Endothelial cell of umbilical vein (primary cell): Measurements from ENCODE around the gene ZDHHC18. TPM values are rescaled to one million over a fixed set of nuclear protein-coding genes. Genes with fewer than 3 reads are reported as not detected.

ENCODE experiments used
- BruUV-seq: library from RNA; stranded (reverse); fragments of 400-500 nt; replicated peaks from 2 replicates; lab custom pipeline; 2021; lab: Mats Ljungman, UMichigan
- CTCF ChIA-PET: fragments of 300-600, 350-600 bp; sonication (Branson Sonifier 250); formaldehyde crosslinking; loops from one replicate; lab custom pipeline; 2021; ENCODE audit warnings: antibody characterized with exemption, inconsistent platforms; lab: Charles Lee
- POLR2A ChIA-PET: fragments of 300-600, 350-600 bp; sonication (Branson Sonifier 250); formaldehyde crosslinking; loops from one replicate; lab custom pipeline; 2021; ENCODE audit warnings: antibody characterized with exemption, inconsistent platforms; lab: Charles Lee
- DNase-seq: peaks from one replicate; pipeline ENCODE4 v3.0.0-alpha.2; 2011; ENCODE audit warnings: low read depth, low spot score
- FAIRE-seq: peaks from 2 replicates; lab custom pipeline; 2011; peaks lifted over from hg19 to GRCh38; lab: Jason Lieb, UNC
- H2AFZ ChIP-seq: 2 replicates; pipeline ENCODE4 v1.6.0; 2012; ENCODE audit warnings: low read depth, low read length, control low read depth, inconsistent platforms
- H3K27ac ChIP-seq: 2 replicates; pipeline ENCODE4 v1.5.1; 2011; ENCODE audit warnings: low read depth, mild to moderate bottlenecking, control low read depth, low read length, moderate library complexity; ENCODE audit not compliant: insufficient read depth
- H3K27me3 ChIP-seq, 2 experiments: 2 replicates each; pipeline versions ENCODE4 v1.6.0 to v1.6.1; 2011; ENCODE audit warnings: low read length in 2 of 2, mixed read lengths in 1 of 2; ENCODE audit not compliant: control insufficient read depth in 2 of 2, insufficient read depth in 2 of 2
- H3K36me3 ChIP-seq, 2 experiments: 2 replicates in 1 of 2; 3 replicates in 1 of 2; pipeline ENCODE4 v1.5.1; 2011; ENCODE audit warnings: low read length in 2 of 2, mild to moderate bottlenecking in 1 of 2, moderate library complexity in 1 of 2; ENCODE audit not compliant: control insufficient read depth in 2 of 2, insufficient read depth in 2 of 2; ENCODE audit errors: extremely low read depth in 1 of 2
- H3K4me1 ChIP-seq: 3 replicates; pipeline ENCODE4 v1.5.1; 2011; ENCODE audit warnings: mild to moderate bottlenecking, low read length; ENCODE audit not compliant: control insufficient read depth, insufficient read depth; ENCODE audit errors: extremely low read depth
- H3K4me2 ChIP-seq: 2 replicates; pipeline ENCODE4 v1.6.1; 2011; ENCODE audit warnings: low read length, control low read depth, mixed read lengths; ENCODE audit not compliant: insufficient read depth
- H3K4me3 ChIP-seq, 3 experiments: fragments of 200-600 bp in 1 of 3; sonication (generic), shearing (Covaris generic) in 1 of 3; replicated peaks in 1 of 3; 2 replicates each; pipeline ENCODE4 v1.5.1; 2011 to 2016; ENCODE audit warnings: control low read depth in 3 of 3, low read length in 3 of 3, mild to moderate bottlenecking in 2 of 3, inconsistent platforms in 1 of 3, low read depth in 1 of 3, moderate library complexity in 1 of 3; ENCODE audit not compliant: insufficient read depth in 1 of 3
- H3K79me2 ChIP-seq: 2 replicates; pipeline ENCODE4 v1.6.0; 2012; ENCODE audit warnings: low read length, inconsistent platforms; ENCODE audit not compliant: control insufficient read depth, insufficient read depth
- H3K9ac ChIP-seq: replicated peaks from 2 replicates; pipeline ENCODE3; 2011; ENCODE audit warnings: low read length, control low read depth; ENCODE audit not compliant: insufficient read depth; ENCODE audit errors: extremely low read depth
- H3K9me1 ChIP-seq: replicated peaks from 3 replicates; pipeline ENCODE4 v1.6.0; 2011; ENCODE audit warnings: mild to moderate bottlenecking, low read length; ENCODE audit not compliant: control insufficient read depth, insufficient read depth; ENCODE audit errors: extremely low read depth
- H3K9me3 ChIP-seq: replicated peaks from 2 replicates; pipeline ENCODE4 v1.5.1; 2012; ENCODE audit warnings: low read length, inconsistent platforms; ENCODE audit not compliant: control insufficient read depth, insufficient read depth
- H4K20me1 ChIP-seq: replicated peaks from 2 replicates; pipeline ENCODE3; 2011; ENCODE audit warnings: mild to moderate bottlenecking, low read length; ENCODE audit not compliant: control insufficient read depth, insufficient read depth; ENCODE audit errors: extremely low read depth
- EZH2 ChIP-seq: IDR thresholded peaks from 2 replicates; pipeline ENCODE4 v1.6.1; 2012; ENCODE audit warnings: borderline replicate concordance, low read depth, mild to moderate bottlenecking, moderate library complexity, low read length, inconsistent platforms; ENCODE audit not compliant: severe bottlenecking
- FOS ChIP-seq: IDR thresholded peaks from 2 replicates; pipeline ENCODE4 v1.6.1; 2011; ENCODE audit warnings: mild to moderate bottlenecking, low read length, moderate library complexity, borderline replicate concordance; ENCODE audit not compliant: insufficient read depth
- GATA2 ChIP-seq: IDR thresholded peaks from 2 replicates; pipeline ENCODE4 v1.7.0; 2011; ENCODE audit warnings: low read depth, mild to moderate bottlenecking, moderate library complexity, mixed read lengths, low read length; ENCODE audit not compliant: insufficient read length, insufficient read depth
- JUN ChIP-seq: IDR thresholded peaks from 2 replicates; pipeline ENCODE4 v1.6.1; 2011; ENCODE audit warnings: borderline replicate concordance, low read depth; ENCODE audit not compliant: insufficient read length, insufficient read depth
- MYC ChIP-seq: IDR thresholded peaks from one replicate; pipeline ENCODE4 v1.6.1; 2011; ENCODE audit warnings: mild to moderate bottlenecking, low read depth, low read length
- POLR2A ChIP-seq: IDR thresholded peaks from 2 replicates; pipeline ENCODE4 v1.6.1; 2012; ENCODE audit warnings: low read depth, mild to moderate bottlenecking, control low read depth, low read length
- POLR2AphosphoS5 ChIP-seq: IDR thresholded peaks from 2 replicates; pipeline ENCODE4 v1.6.1; 2012; ENCODE audit warnings: low read depth, mild to moderate bottlenecking, control low read depth, low read length, moderate library complexity; ENCODE audit not compliant: insufficient read depth
- dilution Hi-C: fragments of 300-500 bp; cut with MboI; formaldehyde crosslinking; loops from one replicate; pipeline ENCODE4 v1.15.0; 2019; ENCODE audit warnings: low sequenced_read_pairs; ENCODE audit not compliant: extremely low pct_ligation_motif_present
- intact Hi-C: fragments of 100-400 bp; cut with micrococcal nuclease; formaldehyde crosslinking; loops from one replicate; pipeline ENCODE4 v1.10.0; 2022
- polyA plus RNA-seq, 4 experiments: library from polyadenylated mRNA; depleted of rRNA in 3 of 4; stranded (reverse) in 3 of 4; unstranded in 1 of 4; fragments of >200 nt; gene quantifications; 2 replicates each; pipeline versions ENCODE4 v1.2.1 to v1.2.3, GENCODE V29; 2011 to 2012; ENCODE audit warnings: missing spikeins in 1 of 4
- total RNA-seq: library from RNA; stranded (reverse); gene quantifications from 2 replicates; pipeline ENCODE4 v1.2.3, GENCODE V29; 2021
- TF ChIP-seq, protein P1 (sequence below), 2 donors: IDR thresholded peaks; 1 replicate in 1 of 2; 2 replicates in 1 of 2; pipeline ENCODE4 v1.5.1; 2011; ENCODE audit warnings: low read length in 2 of 2, mild to moderate bottlenecking in 2 of 2, moderate library complexity in 2 of 2, control low read depth in 1 of 2, inconsistent platforms in 1 of 2, low read depth in 1 of 2; ENCODE audit not compliant: insufficient read depth in 1 of 2; ENCODE audit errors: extremely low read depth in 1 of 2

The ZDHHC18 gene
- total and polyA plus RNA-seq, 2 donors (not counting 3 experiments of a cell fraction or from before 2014, with no cell fraction given): 25.2 to 48.2 TPM

DNA sequence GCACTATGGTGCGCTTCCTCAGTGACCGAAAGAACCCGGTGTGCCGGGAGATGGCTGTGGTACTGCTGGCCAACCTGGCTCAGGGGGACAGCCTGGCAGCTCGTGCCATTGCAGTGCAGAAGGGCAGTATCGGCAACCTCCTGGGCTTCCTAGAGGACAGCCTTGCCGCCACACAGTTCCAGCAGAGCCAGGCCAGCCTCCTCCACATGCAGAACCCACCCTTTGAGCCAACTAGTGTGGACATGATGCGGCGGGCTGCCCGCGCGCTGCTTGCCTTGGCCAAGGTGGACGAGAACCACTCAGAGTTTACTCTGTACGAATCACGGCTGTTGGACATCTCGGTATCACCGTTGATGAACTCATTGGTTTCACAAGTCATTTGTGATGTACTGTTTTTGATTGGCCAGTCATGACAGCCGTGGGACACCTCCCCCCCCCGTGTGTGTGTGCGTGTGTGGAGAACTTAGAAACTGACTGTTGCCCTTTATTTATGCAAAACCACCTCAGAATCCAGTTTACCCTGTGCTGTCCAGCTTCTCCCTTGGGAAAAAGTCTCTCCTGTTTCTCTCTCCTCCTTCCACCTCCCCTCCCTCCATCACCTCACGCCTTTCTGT lies 46.0 kb upstream of the ZDHHC18 start:
- H3K4me1 ChIP-seq: peaks cover 16% of the 10 kb centered on the region
- dilution Hi-C loops (no loop called here), intact Hi-C loops (no loop called here)
- no peaks in the 10 kb centered on the region for H3K9me3 ChIP-seq
- H3K9ac ChIP-seq: no peak overlapping the region
- no peaks in the 10 kb centered on the region for H3K9me1 ChIP-seq
- H3K36me3 ChIP-seq: peaks cover 23 to 31% of the 10 kb centered on the region in 2 experiments
- no peaks in the 10 kb centered on the region for H4K20me1 ChIP-seq
- no peak overlapping the region for H3K27ac ChIP-seq
- ChIA-PET CTCF (interaction anchor here (1.5 kb wide), 1 partner anchor 178 kb away, joined by 3 read pairs; no protein-coding TSS in a partner anchor), POLR2A (no interaction called here)
- no TSS peak for BruUV-seq
- FAIRE-seq (no peak), DNase-seq (no peak)
- H3K27me3 ChIP-seq: no peaks in the 10 kb centered on the region
- no peak overlapping the region for H2AFZ ChIP-seq
- H3K79me2 ChIP-seq: peaks cover 6% of the 10 kb centered on the region
- H3K4me2 ChIP-seq: no peak overlapping the region
- no peak for TF ChIP-seq EZH2
- TF ChIP-seq MYC: no peak
- no peak for TF ChIP-seq JUN
- no peak for TF ChIP-seq POLR2A
- H3K4me3 ChIP-seq: no peak overlapping the region

DNA sequence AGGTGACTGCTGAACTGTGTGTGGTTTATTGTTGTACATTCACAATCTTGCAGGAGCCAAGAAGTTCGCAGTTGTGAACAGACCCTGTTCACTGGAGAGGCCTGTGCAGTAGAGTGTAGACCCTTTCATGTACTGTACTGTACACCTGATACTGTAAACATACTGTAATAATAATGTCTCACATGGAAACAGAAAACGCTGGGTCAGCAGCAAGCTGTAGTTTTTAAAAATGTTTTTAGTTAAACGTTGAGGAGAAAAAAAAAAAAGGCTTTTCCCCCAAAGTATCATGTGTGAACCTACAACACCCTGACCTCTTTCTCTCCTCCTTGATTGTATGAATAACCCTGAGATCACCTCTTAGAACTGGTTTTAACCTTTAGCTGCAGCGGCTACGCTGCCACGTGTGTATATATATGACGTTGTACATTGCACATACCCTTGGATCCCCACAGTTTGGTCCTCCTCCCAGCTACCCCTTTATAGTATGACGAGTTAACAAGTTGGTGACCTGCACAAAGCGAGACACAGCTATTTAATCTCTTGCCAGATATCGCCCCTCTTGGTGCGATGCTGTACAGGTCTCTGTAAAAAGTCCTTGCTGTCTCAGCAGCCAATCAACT lies 45.2 kb upstream of the ZDHHC18 start:
- Histone ChIP-seq H3K27me3 (no peaks in the 10 kb centered on the region), H4K20me1 (no peaks in the 10 kb centered on the region), H3K4me3 (no peak overlapping the region), H3K9ac (no peak overlapping the region), H3K9me1 (no peaks in the 10 kb centered on the region), H3K36me3 (peaks cover 21 to 27% of the 10 kb centered on the region in 2 experiments), H3K27ac (no peak overlapping the region), H3K9me3 (no peaks in the 10 kb centered on the region), H3K79me2 (peaks cover 4% of the 10 kb centered on the region), H3K4me1 (peaks cover 24% of the 10 kb centered on the region), H3K4me2 (no peak overlapping the region), H2AFZ (no peak overlapping the region)
- dilution Hi-C loops: no loop called here
- TF ChIP-seq EZH2 (no peak), MYC (no peak), POLR2A (no peak), GATA2 (no peak), FOS (no peak), POLR2AphosphoS5 (no peak)
- TF ChIP-seq, protein P1, sequence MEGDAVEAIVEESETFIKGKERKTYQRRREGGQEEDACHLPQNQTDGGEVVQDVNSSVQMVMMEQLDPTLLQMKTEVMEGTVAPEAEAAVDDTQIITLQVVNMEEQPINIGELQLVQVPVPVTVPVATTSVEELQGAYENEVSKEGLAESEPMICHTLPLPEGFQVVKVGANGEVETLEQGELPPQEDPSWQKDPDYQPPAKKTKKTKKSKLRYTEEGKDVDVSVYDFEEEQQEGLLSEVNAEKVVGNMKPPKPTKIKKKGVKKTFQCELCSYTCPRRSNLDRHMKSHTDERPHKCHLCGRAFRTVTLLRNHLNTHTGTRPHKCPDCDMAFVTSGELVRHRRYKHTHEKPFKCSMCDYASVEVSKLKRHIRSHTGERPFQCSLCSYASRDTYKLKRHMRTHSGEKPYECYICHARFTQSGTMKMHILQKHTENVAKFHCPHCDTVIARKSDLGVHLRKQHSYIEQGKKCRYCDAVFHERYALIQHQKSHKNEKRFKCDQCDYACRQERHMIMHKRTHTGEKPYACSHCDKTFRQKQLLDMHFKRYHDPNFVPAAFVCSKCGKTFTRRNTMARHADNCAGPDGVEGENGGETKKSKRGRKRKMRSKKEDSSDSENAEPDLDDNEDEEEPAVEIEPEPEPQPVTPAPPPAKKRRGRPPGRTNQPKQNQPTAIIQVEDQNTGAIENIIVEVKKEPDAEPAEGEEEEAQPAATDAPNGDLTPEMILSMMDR (IDR thresholded peaks at IDR 0.05; ENCODE audit: extremely low read depth in 1 of 2, insufficient read depth in 1 of 2, low read depth in 1 of 2, low read length in 2 of 2): no peak
- intact Hi-C loops: no loop called here
- TSS peak; percentile 20 for BruUV-seq
- ChIA-PET POLR2A (no interaction called here), CTCF (no interaction called here)
- DNase-seq (no peak), FAIRE-seq (no peak)
